Esophagus muscularis mucosa (tissue), 3 donors: ENCODE results near the gene TTC6.

Source experiments
- POLR2A ChIP-seq: fragments of 450-650 bp; IDR thresholded peaks from one replicate; pipeline ENCODE4 v1.6.1; 2017; ENCODE audit warnings: antibody characterized with exemption, moderate library complexity, mild to moderate bottlenecking, low read depth
- TF ChIP-seq, protein P1 (sequence below), 3 experiments: fragments of 200-600 bp in 2 of 3; fragments of 450-650 bp in 1 of 3; sonication (generic) in 2 of 3; IDR thresholded peaks; one replicate each; pipeline ENCODE4 v1.5.1; 2017 to 2019; ENCODE audit warnings: antibody characterized with exemption in 3 of 3, mild to moderate bottlenecking in 2 of 3, moderate library complexity in 1 of 3

GRCh38 chr14:37597914-37598746, 2.7 kb downstream of the TTC6 start:
- TF ChIP-seq, protein P1, sequence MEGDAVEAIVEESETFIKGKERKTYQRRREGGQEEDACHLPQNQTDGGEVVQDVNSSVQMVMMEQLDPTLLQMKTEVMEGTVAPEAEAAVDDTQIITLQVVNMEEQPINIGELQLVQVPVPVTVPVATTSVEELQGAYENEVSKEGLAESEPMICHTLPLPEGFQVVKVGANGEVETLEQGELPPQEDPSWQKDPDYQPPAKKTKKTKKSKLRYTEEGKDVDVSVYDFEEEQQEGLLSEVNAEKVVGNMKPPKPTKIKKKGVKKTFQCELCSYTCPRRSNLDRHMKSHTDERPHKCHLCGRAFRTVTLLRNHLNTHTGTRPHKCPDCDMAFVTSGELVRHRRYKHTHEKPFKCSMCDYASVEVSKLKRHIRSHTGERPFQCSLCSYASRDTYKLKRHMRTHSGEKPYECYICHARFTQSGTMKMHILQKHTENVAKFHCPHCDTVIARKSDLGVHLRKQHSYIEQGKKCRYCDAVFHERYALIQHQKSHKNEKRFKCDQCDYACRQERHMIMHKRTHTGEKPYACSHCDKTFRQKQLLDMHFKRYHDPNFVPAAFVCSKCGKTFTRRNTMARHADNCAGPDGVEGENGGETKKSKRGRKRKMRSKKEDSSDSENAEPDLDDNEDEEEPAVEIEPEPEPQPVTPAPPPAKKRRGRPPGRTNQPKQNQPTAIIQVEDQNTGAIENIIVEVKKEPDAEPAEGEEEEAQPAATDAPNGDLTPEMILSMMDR (IDR thresholded peaks at IDR 0.05): no peak
- TF ChIP-seq POLR2A: no peak
